Esophagus squamous epithelium (tissue), 5 donors: ENCODE results near the gene LTBP1. TPM values are rescaled to one million over a fixed set of nuclear protein-coding genes. Genes with fewer than 3 reads are reported as not detected.

ENCODE experiments used
- DNase-seq: peaks from one replicate; lab custom pipeline; 2025; lab: John Stamatoyannopoulos, UW
- H3K27ac ChIP-seq, 4 donors: fragments of 200-600 bp; sonication (generic); one replicate each; pipeline ENCODE4 v1.5.1; 2016 to 2019; ENCODE audit warnings: mild to moderate bottlenecking in 1 of 4
- H3K27me3 ChIP-seq, 4 donors: fragments of 200-600 bp; sonication (generic); 1 replicate in 3 of 4; 2 replicates in 1 of 4; pipeline versions ENCODE4 v1.5.1 to v1.6.0; 2017 to 2021; ENCODE audit warnings: antibody characterized with exemption in 1 of 4
- H3K36me3 ChIP-seq, 3 donors: fragments of 200-600 bp; sonication (generic); one replicate each; pipeline ENCODE4 v1.5.1; 2016 to 2019
- H3K4me1 ChIP-seq, 3 donors: fragments of 200-600 bp; sonication (generic); one replicate each; pipeline ENCODE4 v1.5.1; 2017 to 2019
- H3K4me3 ChIP-seq, 4 donors: fragments of 200-600 bp; sonication (generic); 1 replicate in 3 of 4; 2 replicates in 1 of 4; pipeline ENCODE4 v1.5.1; 2016 to 2019; ENCODE audit warnings: mild to moderate bottlenecking in 2 of 4, moderate library complexity in 1 of 4
- H3K9me3 ChIP-seq, 3 donors: fragments of 200-600 bp; sonication (generic); one replicate each; pipeline ENCODE4 v1.5.1; 2016 to 2019
- CTCF ChIP-seq, 6 experiments: fragments of 450-650 bp in 4 of 6; fragments of 200-600 bp in 2 of 6; sonication (generic) in 2 of 6; IDR thresholded peaks; one replicate each; pipeline ENCODE4 v1.5.1; 2016 to 2019; ENCODE audit warnings: antibody characterized with exemption in 6 of 6, mild to moderate bottlenecking in 4 of 6, moderate library complexity in 4 of 6
- POLR2A ChIP-seq, 4 donors: fragments of 450-650 bp; IDR thresholded peaks; one replicate each; pipeline ENCODE4 v1.6.1; 2017; ENCODE audit warnings: antibody characterized with exemption in 4 of 4, mild to moderate bottlenecking in 4 of 4, moderate library complexity in 3 of 4
- WGBS, 2 donors: methylation state at CpG; one replicate each; pipeline ENCODE4 v1.1.5; 2018; 5-methylcytosine and 5-hydroxymethylcytosine counted together
- intact Hi-C: fragments of 100-400 bp; cut with DNase I; formaldehyde crosslinking; loops from one replicate; pipeline ENCODE4 v1.15.0; 2022
- total RNA-seq, 4 donors: library from RNA; depleted of rRNA; stranded (reverse); fragments of >200 nt; gene quantifications; one replicate each; pipeline ENCODE4 v1.1.0, GENCODE V29; 2016
- donor health status: DM: yes; HTN: yes; CAD: no.

Gene LTBP1
- total RNA-seq, 4 donors from 2014 or later: 5.5 to 69.4 (median 32.6) TPM

GRCh38 chr2:33018271-33018670, 71.5 kb downstream of the LTBP1 start:
- Histone ChIP-seq H3K27me3 (no peaks in the 10 kb centered on the region), H3K36me3 (no peaks in the 10 kb centered on the region), H3K9me3 (no peaks in the 10 kb centered on the region), H3K27ac (peak overlapping the region in 1 of 4 donors; percentile 5), H3K4me1 (peaks cover 8 to 23% (median 10%) of the 10 kb centered on the region in 3 donors), H3K4me3 (no peak overlapping the region)
- TF ChIP-seq CTCF (IDR thresholded peaks at IDR 0.05) (no peak), POLR2A (IDR thresholded peaks at IDR 0.05) (no peak)
- intact Hi-C loops: no loop called here
- 74 to 79% methylated on average over 2 of the region's 2 CpGs for WGBS, 2 donors
- no peak for DNase-seq

- WGBS, 2 donors: 88 to 92% methylated on average over 7 of the region's 7 CpGs
- Histone ChIP-seq H3K4me1 (peaks cover 0 to 9% (median 6%) of the 10 kb centered on the region in 3 donors), H3K27me3 (no peaks in the 10 kb centered on the region), H3K9me3 (peaks cover 0 to 4% (median 3%) of the 10 kb centered on the region in 3 donors), H3K27ac (no peak overlapping the region), H3K36me3 (no peaks in the 10 kb centered on the region), H3K4me3 (no peak overlapping the region)
- no peak for DNase-seq
- no peak for TF ChIP-seq POLR2A (IDR thresholded peaks at IDR 0.05)
- intact Hi-C loops: no loop called here
Measured at GRCh38 chr2:33019796-33020195, 73.0 kb downstream of the LTBP1 start.

GRCh38 chr2:33020883-33021282, 74.1 kb downstream of the LTBP1 start:
- H3K4me1 ChIP-seq: peaks cover 0 to under 1% (median 0%) of the 10 kb centered on the region in 3 donors
- peak overlapping the region in 3 of 4 donors; percentile 11 to 35 (median 15) for H3K27ac ChIP-seq
- intact Hi-C loops: no loop called here

GRCh38 chr2:33021542-33022227, 74.9 kb downstream of the LTBP1 start:
- peaks cover 0 to 8% (median 6%) of the 10 kb centered on the region in 3 donors for H3K9me3 ChIP-seq
- 40 to 58% methylated on average over 5 of the region's 5 CpGs for WGBS, 2 donors
- intact Hi-C loops: no loop called here
- no peak for TF ChIP-seq POLR2A (IDR thresholded peaks at IDR 0.05)
- TF ChIP-seq CTCF (IDR thresholded peaks at IDR 0.05): no peak
- H3K36me3 ChIP-seq: no peaks in the 10 kb centered on the region
- no peaks in the 10 kb centered on the region for H3K4me1 ChIP-seq
- H3K27me3 ChIP-seq: no peaks in the 10 kb centered on the region
- no peak overlapping the region for H3K4me3 ChIP-seq
- DNase-seq: no peak
- H3K27ac ChIP-seq: peak overlapping the region in 2 of 4 donors; percentile 15 to 35

More at GRCh38 chr2:33020883-33021282, 74.1 kb downstream of the LTBP1 start:
- TF ChIP-seq POLR2A (IDR thresholded peaks at IDR 0.05) (no peak), CTCF (IDR thresholded peaks at IDR 0.05) (no peak)
- H3K36me3 ChIP-seq: no peaks in the 10 kb centered on the region
- no peak overlapping the region for H3K4me3 ChIP-seq
- DNase-seq: no peak
- peaks cover 0 to 8% (median 6%) of the 10 kb centered on the region in 3 donors for H3K9me3 ChIP-seq
- WGBS, 2 donors: 78 to 94% methylated on average over 5 to 6 of the region's 6 CpGs
- no peaks in the 10 kb centered on the region for H3K27me3 ChIP-seq

- Histone ChIP-seq H3K4me3 (no peak overlapping the region), H3K27me3 (no peaks in the 10 kb centered on the region), H3K9me3 (peaks cover 0 to 8% (median 6%) of the 10 kb centered on the region in 3 donors), H3K36me3 (no peaks in the 10 kb centered on the region), H3K27ac (peak overlapping the region in 3 of 4 donors; percentile 15 to 26 (median 17)), H3K4me1 (no peaks in the 10 kb centered on the region)
- TF ChIP-seq CTCF (IDR thresholded peaks at IDR 0.05): no peak
- TF ChIP-seq POLR2A (IDR thresholded peaks at IDR 0.05): no peak
- no peak for DNase-seq
- WGBS, 2 donors: 72 to 74% methylated on average over 2 of the region's 2 CpGs
- intact Hi-C loops: no loop called here
Measured at GRCh38 chr2:33022395-33022985, 75.7 kb downstream of the LTBP1 start.
